PC-9 (cell line): Measurements from ENCODE around the gene PLIN5.

ENCODE experiments used
- CTCF ChIP-seq: fragments of 200-600 bp; sonication (generic); conservative IDR thresholded peaks from 2 replicates; pipeline ENCODE4 v1.6.1; 2017; ENCODE audit warnings: mixed run types, antibody characterized with exemption, mild to moderate bottlenecking, moderate library complexity
- EZH2 ChIP-seq: fragments of 200-600 bp; sonication (generic); IDR thresholded peaks from 2 replicates; pipeline ENCODE4 v1.8.0; 2017; ENCODE audit warnings: antibody characterized with exemption, low read depth

- TF ChIP-seq EZH2 (no peak), CTCF (no peak)
Measured at GRCh38 chr19:4577020-4577782, 42.2 kb upstream of the PLIN5 start.
